Embryonic facial prominence (tissue), 1 donor: ENCODE measurements around the gene NHS.

ENCODE experiments used
- DNase-seq: peaks from one replicate; pipeline ENCODE4 v3.0.0-alpha.2; 2016; ENCODE audit errors: extremely low spot score

Gene NHS

GRCh38 chrX:17736478-17736855 lies 361.5 kb downstream of the NHS start:
- no peak for DNase-seq

GRCh38 chrX:17736856-17737709 lies 362.1 kb downstream of the NHS start, which contains the start of gene SCML1:
TSS of gene SCML1 (plus strand) at chrX:17737493. CDS start at chrX:17744187, 6,694 bp downstream.
- DNase-seq = peak; percentile 85

GRCh38 chrX:17737710-17737985 lies 362.6 kb downstream of the NHS start:
- DNase-seq = no peak

- DNase-seq = no peak
Observed at GRCh38 chrX:17737986-17738713, 363.1 kb downstream of the NHS start.

- DNase-seq = no peak
Observed at GRCh38 chrX:17738737-17739535, 363.9 kb downstream of the NHS start.

GRCh38 chrX:17740137-17741122 lies 365.4 kb downstream of the NHS start:
- DNase-seq = no peak

GRCh38 chrX:17741123-17741511 lies 366.1 kb downstream of the NHS start:
- DNase-seq = no peak

GRCh38 chrX:17743913-17744312 lies 368.9 kb downstream of the NHS start:
- DNase-seq = no peak

GRCh38 chrX:17744896-17745523 lies 370.0 kb downstream of the NHS start:
- DNase-seq = no peak

- DNase-seq = no peak
Observed at GRCh38 chrX:17747692-17748091, 372.7 kb downstream of the NHS start.

GRCh38 chrX:17748684-17749083 lies 373.7 kb downstream of the NHS start:
- no peak for DNase-seq

- DNase-seq = no peak
Observed at GRCh38 chrX:17750436-17750835, 375.4 kb downstream of the NHS start.

GRCh38 chrX:17758382-17758781 lies 383.4 kb downstream of the NHS start:
- no peak for DNase-seq

- no peak for DNase-seq
Observed at GRCh38 chrX:17759990-17760389, 385.0 kb downstream of the NHS start.

GRCh38 chrX:17767734-17768133 lies 392.7 kb downstream of the NHS start:
- no peak for DNase-seq

- no peak for DNase-seq
Observed at GRCh38 chrX:17768997-17769396, 394.0 kb downstream of the NHS start.

- DNase-seq = no peak
Observed at GRCh38 chrX:17769701-17770269, 394.8 kb downstream of the NHS start.

- no peak for DNase-seq
Observed at GRCh38 chrX:17773221-17773876, 398.3 kb downstream of the NHS start.

- DNase-seq = no peak
Observed at GRCh38 chrX:17774053-17774452, 399.1 kb downstream of the NHS start.

GRCh38 chrX:17778997-17779396 lies 404.0 kb downstream of the NHS start:
- no peak for DNase-seq
